Islet precursor cell (in vitro differentiated cells): ENCODE data around the gene PSORS1C1.
"Not testable (repeated sequence)": the region's sequence is repeated elsewhere in the genome, so short reads cannot be mapped to it uniquely, and the experiment has no call there.

Experiments
- DNase-seq: peaks from one replicate; pipeline ENCODE4 v3.0.0-alpha.2; 2018

PSORS1C1 gene, protein sequence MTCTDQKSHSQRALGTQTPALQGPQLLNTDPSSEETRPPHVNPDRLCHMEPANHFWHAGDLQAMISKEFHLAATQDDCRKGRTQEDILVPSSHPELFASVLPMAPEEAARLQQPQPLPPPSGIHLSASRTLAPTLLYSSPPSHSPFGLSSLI

DNA sequence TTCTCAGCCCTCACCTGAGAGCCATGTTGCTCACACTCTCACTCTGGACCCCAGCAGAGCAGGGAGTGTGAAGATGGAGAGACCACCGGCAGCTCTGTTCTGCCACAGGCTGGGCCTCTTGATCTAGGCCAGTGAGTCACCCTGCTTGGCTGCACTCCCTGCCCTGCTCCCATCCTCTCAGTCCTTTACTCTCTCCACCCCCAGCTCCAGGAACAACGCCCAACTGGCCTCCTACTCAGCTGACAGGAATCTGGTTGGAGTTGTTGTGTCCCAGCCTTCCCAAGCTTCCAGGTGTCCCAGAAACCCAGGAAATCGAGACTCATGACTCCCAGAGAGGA lies at the start of gene PSORS1C1:
PSORS1C1 (plus strand) TSS at position 260 of the 338 bp plus-strand sequence. CDS start 14,833 bp downstream, outside the sequence.
- peak; percentile 95 for DNase-seq

DNA sequence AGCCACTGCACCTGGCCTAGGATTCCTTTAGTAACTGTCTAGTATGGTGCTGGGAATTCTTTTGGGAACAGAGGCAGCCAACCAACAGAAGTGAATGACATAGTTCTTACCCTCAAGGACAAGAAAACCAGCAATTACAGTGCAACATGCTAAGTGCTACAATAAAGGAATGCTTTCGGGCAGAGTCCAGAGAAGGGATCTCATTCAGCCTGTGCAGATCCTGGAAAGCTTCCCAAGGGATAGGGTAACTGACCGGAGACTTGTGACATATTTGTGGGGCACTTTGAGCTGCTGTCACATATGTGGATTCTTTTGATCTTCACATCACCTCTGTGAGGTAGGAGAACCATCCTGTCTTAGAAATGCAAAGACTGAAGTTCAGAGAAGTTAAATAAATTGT lies 49.0 kb upstream of the PSORS1C1 start:
- peak; percentile 71 for DNase-seq

DNA sequence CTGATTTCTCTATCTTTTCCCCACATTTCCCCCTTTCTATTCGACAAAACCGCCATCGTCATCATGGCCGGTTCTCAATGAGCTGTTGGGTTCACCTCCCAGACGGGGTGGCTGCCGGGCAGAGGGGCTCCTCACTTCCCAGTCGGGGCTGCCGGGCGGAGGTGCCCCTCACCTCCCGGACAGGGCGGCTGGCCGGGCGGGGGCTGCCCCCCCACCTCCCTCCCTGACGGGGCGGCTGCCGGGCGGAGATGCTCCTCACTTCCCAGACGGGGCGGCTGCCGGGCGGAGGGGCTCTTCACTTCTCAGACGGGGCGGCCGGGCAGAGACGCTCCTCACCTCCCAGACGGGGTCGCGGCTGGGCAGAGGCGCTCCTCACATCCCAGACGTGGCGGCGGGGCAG lies 47.6 kb upstream of the PSORS1C1 start:
- not testable (repeated sequence) for DNase-seq

DNA sequence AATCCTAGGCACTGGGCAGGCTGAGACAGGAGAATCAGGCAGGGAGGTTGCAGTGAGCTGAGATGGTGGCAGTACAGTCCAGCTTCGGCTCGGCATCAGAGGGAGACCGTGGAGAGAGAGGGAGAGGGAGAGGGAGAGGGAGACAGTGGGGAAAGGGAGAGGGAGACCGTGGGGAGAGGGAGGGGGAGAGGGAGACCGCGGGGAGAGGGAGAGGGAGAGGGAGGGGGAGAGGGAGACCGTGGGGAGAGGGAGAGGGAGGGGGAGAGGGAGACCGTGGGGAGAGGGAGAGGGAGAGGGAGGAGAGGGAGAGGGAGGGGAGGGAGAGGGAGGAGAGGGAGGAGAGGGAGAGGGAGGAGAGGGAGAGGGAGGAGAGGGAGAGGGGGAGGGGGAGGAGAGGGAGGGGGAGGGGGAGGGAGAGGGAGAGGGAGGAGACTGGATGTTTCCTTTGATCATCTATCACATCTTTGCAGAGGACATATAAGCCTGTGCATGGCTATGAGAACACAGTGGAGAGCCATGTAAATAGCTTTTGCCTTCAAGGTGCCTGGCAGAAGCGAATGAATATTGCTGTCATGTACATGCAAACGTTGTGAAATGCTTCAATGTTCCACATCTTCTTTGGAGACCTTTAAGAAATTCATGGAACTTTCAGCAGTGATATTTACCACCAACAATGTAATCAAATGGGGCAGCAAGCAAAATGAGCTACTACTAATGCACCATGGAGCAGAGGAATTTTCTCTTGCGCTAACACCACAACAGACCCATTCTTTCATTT lies 46.5 kb upstream of the PSORS1C1 start:
- not testable (repeated sequence) for DNase-seq

DNA sequence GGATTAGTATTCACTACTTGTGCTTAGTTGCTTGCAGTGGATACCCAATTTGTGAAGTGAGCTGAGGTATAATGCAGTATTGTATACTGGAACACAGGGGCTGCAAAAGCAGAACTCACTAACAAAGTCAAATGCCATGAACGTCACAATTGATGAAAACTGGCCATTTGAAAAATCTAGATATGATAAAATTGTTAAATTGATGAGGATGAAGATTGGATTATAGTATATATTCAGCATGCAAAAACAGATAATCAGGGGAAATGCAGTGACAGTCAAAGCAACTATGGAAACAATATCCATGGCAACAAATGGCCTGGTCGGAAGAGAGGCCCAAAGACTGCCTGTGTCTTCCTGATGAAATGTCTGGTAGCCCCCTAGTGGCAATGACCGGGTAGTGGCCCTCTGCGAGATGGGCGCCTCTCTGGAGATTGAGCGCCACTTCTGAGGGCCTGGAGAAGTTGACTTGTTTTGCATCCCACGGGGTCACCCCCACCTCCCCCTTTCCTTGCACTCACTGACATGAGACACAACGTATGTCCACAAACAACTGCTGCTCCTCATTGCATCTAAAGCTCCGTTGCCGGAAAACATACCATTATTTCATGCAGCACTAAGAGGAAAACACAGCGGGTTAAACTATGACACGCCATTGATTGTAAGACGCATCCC lies 45.8 kb upstream of the PSORS1C1 start:
- peak; percentile 92 for DNase-seq

DNA sequence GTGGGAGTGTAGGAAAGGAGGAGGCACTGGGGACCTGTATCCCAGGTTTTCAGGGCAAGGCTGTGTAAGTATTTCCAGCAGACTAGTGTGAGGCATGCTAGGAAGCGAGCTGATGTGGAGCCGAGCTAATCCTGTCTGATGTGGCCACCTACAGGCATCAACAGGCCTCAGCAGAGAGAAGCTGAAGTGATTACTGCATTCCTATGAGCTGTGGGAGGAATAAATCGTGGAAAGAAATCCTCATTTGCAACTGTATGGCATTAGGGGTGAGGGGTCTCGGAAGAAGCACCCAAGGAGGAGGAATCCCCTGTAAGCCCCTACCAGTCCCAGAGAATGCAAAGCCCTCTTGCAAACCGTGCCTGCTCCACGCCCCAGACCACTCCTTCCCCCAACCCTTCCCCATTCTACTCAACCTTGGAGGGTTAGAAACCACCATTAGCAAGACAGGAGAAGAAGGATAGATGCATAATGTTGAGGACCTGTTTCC lies 43.8 kb upstream of the PSORS1C1 start:
- DNase-seq = peak; percentile 92

DNA sequence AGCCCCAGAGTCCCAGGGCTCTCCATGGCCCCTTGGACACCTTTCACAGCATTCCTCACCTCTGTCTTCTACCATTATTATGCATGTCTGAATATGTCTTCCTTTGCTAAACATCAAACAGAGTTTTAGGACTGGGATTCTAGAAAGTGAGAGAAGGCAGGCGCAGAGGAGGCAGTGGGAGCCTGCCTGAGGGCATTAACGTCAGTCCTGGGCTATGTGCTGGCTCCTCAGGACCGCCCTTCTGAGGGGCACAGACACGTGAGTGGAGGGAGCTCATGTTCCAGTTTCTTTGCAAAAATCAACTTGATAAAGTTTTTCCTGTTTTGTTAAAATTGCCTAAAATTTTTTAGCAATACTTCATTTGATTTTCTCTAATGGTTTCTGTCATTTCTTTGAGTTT lies 40.2 kb upstream of the PSORS1C1 start:
- DNase-seq = peak; percentile 71

DNA sequence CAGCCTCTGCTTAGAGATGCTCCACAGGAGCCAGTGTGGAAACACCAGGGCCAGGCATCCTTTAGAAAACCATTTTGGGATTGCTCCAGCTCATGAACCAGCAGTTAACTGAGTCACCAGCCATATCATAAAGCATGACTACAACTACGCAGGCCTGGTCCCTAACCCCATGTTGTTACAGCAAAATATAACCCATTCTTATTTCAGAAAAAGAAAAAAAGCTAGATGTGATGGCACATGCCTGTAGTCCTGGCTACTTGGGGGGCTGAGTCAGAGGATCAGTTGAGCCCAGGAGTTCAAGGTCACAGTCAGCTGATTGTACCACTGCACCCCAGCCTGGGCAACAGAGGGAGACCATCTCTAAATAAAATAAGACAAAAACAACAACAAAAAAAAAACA lies 39.1 kb upstream of the PSORS1C1 start:
- DNase-seq = no peak

DNA sequence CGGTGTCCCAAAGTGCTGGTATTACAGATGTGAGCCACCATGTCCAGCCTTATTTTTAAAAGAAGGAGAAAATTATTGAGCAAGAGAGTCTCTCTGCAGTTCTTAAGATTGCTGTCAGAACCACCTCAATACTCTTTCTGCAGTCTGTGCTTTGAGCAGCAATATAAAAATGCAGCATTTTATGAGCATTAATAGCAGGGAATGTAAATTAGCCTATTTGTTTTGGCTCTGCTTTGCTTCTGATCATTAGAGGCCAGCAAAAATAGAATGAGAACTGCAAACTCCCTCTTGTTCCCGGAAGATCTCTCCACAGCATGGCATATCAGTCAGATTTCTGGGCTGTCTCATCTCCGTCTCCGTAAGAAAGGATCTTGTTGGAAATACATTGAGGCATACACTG lies 38.0 kb upstream of the PSORS1C1 start:
- DNase-seq = no peak

DNA sequence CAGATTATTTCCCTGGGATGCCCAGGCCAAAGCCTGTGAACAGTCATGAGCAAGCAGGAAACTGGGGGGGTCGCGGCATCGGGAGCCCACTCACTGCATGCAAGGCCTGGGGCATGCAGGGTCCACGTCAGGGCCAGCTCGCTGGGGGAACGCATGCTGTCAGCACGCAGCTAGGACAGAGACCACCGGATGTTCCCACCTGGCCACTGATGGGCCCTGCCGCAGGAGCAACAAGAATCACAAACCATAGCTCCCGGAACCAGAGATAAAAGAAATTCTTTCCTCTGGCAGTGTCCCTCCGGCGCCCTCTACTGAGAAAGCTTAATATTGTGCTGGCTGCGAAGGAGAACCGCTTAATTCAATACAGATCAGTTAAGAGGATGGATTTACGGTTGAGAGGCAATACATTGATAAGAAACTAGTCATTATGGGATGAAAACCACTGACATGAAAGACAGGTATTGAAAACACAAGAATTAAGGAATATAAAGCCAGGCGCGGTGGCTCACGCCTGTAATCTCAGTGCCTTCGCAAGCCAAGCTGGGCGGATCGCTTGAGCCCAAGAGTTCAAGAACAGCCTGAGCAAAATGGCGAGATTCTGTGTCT lies 34.8 kb upstream of the PSORS1C1 start:
- peak; percentile 82 for DNase-seq

DNA sequence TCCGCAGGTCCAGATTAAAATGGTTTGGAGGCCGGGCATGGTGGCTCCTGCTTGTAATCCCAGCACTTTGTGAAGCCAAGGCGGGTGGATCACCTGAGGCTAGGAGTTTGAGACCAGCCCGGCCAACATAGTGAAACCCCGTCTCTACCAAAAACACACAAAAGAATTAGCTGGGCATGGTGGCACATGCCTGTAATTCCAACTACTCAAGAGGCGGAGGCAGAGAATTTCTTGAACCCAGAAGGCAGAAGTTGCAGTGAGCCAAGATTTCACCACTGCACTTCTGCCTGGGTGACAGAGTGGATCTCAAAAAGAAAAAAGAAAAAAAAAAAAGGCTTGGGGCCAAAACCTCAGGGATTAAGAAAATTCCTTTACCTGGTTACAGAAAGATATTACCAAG lies 32.7 kb upstream of the PSORS1C1 start:
- DNase-seq = no peak

DNA sequence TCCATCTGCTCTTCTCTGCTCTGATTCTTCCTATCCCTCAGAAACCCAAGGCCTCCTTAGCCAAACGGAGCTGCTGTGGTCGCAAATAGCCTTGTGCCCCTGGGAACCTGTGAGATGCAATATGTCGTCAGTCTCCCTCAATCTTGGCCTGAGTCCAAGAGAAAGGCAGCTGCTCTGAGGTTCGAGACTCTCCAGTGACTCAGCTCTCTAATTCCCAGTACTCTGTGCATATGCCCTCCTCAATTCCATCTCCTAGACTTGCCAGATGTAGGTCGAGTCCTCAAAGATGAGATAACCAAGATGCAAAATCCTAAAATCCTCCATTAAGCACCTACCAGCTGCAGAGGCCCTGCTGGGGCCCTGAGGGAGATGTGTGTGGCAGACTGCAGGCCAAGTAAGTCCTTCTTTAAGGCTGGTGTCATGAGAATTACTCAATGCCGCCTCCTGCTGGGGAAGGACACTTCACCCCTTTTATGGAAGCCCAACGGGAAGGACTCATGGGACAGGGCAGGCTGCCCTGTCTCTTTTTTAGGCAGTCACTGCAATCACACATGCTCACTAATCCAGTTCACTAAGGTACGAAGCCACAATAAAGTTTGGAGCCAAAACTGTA lies 30.8 kb upstream of the PSORS1C1 start:
- DNase-seq = peak; percentile 78

DNA sequence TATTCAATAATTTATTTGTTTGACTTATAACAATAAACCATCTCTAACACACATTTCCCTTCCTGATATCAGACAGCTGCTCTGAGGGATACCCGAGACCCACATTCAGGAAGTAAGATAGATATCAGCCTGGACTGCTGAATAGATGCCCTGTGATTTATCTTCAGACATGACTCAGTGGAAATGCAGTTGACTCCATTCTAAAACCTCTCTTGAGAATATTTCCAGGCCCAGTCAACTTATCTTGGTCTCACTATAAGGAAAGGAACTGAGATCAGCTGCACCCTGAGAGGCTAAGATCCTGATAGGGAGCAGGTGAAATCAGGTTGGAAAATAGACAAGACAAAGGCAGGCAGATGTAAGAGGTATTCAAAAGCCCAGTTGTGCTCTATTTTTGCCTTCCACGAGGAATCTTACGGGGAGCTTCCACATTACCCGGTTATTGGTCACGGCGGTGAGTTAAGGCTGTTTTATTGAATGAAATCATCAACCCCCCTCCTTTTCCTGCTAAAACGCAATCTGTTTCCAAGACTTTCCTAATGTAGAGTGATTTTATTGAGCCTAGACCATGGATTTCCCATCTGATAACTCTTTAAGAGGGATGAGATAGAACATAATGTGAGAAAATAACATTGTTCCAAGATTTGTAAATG lies 27.7 kb upstream of the PSORS1C1 start:
- DNase-seq = no peak

DNA sequence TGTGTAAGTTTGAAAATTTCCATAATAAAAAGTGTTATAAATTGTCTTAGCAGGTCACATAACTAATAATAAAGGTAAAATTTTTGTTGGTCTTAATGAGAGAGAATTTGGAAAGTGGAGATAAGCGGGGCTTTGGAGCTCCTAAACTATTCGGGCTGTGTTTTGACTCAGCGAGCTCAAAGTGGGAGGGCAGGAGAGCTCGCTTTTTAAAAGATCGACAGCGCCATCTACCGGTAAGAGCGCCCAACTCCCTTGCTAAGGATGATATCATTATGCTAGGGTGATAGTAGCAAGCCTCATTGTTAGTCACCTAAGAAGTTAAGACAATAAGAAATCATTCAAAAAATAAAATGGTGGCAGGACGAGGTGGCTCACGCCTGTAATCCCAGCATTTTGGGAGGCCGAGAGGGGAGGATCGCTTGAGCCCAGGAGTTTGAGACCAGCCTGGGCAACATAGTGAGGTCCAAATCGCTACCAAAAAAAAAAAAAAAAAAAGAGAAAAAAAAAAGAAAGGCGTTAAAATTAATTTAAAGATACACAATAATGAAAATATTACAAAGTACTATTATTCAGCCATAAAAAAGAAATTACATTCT lies 27.0 kb upstream of the PSORS1C1 start:
- peak; percentile 87 for DNase-seq

DNA sequence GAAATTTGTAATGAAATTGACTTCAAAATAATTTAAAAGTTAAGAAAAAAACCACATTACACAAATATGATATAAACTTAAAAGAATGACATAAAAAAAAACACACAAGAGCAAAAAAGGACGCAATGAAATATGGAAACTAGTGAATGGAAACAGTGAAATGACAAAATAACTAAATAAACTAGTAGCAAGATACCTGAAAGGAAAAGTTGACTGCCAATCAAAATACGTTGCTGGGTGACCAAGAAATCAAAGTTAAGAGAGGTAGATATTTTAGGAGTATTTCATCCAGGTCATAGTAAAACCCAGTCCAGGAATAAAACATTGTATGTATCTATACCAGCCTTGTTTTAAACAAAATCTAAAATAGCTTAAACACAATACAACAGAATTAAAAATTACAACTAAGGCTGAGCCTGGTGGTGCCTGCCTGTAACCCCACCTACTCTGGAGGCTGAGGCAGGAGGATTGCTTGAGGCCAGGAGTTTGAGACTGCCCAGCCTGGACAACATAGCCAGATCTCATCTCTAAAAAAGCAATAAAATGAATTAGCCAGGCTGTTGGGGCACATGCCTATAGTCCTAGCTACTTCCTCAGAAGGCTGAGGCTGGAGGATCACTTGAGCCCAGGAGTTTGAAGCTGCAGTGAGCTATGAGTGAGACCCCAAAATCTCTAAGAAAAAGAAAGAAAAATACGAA lies 24.2 kb upstream of the PSORS1C1 start:
- DNase-seq = no peak

DNA sequence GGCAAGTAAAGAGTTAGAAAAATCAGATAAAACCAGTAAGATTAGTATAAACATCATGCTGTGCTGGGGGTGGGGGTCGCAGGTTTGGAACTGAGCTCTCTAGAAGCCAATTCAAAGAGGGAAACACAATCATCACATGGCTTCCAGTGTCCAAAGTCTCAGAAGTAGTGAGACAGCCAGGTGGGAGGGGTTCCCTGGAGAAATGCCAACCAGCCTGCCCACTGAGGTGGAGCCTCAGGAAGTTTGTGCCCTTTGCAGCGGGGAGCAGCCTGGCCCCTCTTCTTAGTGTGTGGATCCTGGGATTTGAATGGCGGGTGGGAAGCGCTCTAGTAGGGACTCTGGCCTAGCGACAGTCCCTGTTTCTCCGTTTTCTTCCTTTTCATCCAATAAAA lies 23.6 kb upstream of the PSORS1C1 start:
- no peak for DNase-seq

DNA sequence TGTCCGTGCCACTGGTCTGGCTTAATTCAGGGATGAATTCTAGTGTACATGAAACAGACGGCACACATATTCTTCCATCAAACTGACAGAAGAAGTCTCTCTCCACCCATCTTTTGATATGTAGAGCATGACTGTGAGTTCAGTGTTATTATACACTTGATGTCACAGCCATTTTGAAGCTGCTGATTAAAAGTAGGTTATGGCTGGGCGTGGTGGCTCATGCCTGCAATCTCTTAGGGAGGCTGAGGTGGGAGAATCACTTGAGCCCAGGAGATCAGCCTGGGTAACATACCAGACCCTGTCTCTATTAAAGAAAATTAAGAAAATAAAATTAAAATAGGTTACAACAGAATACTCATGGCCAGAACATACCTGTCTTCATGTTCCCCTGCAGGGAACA lies 22.9 kb upstream of the PSORS1C1 start:
- DNase-seq = no peak

DNA sequence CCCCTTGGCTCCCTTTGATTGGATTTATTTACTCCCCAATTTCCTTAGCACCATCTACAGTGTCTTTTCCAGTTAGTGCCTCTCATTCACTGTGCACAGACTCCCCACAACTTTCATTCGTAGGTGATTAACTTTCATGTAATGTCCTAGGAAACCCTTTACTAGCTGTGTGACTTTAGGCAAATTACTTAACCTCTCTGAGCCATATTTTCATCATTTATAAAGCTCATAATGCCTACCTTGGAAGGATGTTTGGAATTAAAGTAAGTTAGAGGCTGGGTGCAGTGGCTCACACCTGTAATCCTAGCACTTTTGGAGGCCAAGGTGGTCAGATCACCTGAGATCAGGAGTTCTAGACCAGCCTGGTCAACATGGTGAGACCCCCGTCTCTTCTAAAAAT lies 22.4 kb upstream of the PSORS1C1 start:
- no peak for DNase-seq

DNA sequence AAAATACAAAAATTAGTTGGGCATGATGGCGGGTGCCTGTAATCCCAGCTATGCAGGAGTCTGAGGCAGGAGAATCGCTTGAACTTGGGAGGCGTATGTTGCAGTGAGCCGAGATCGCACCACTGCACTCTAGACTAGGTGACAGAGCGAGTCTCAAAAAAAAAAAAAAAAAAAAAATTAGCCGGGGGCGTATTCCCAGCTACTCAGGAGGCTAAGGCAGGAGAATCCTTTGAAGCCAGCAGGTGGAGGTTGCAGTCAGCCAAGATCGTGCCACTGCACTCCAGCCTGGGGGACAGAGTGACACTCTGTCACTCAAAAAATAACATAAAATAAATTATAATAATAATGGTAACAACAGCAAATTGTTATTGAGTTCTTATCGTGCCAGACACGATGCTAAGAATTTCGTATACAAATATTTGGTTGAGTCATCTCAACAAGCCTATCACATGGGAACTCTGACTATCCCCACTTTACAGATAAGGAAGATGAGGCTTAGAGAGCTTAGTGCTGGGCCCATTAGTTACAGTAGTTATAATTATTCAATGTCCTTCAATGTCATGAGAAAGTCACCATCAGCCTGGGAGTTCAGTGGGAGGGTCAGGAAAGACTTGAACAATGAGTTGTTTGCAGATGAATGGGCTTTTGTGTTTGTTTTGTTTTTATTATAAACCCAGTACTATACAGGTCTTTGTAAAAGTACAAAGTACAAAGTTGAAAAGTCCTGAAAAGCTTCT lies 21.7 kb upstream of the PSORS1C1 start:
- no peak for DNase-seq

DNA sequence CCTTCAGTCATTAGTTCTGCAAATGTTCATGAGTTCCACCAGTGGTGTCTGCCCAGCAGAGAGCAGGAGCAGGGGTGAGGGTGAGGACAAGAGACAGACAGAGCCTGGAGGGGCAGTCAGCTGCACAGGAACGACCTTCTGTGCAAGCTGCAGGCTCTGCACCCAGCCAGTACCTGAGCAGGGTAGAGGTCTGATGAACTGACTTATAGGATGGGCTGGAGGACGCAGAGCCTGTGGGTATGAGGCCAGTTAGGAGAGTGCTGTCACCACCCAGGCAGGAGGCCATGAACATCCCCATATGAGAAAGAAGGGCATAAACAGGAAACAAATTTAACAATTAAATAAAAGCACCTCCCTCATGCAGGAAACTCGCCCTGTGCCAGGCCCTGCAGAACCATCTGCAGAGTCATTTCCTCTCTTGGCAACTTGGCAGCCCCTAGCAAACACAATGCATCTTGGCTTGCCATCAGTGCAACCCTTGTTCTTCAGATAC lies 20.2 kb upstream of the PSORS1C1 start:
- no peak for DNase-seq

DNA sequence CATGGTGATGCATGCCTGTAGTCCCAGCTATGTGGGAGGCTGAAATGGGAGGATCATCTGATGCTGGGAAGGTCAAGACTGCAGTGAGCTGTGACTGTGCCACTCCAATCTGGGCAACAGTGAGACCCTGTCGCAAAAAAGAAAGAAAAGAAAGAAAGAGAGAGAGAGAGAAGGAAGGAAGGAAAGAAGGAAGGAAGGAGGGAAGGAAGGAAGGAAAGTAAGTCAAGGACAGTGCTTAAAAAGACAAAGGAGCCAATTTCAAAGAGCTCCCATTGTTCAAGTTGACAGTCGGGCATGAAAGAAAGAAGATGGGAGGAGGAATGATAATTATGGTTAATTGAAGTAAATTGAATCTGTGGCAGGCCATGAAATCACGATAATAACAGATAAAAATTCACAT lies 18.4 kb upstream of the PSORS1C1 start:
- DNase-seq = no peak
